Right lobe of liver (tissue), 4 donors: ENCODE data around the gene LGR4.

Experiments
- CTCF ChIP-seq, 4 donors: fragments of 200-600 bp in 3 of 4; fragments of 450-650 bp in 1 of 4; IDR thresholded peaks; one replicate each; pipeline versions ENCODE4 v1.5.1 to v1.8.0; 2016 to 2022; ENCODE audit warnings: antibody characterized with exemption in 4 of 4, mild to moderate bottlenecking in 2 of 4
- POLR2A ChIP-seq: fragments of 450-650 bp; IDR thresholded peaks from one replicate; pipeline ENCODE4 v1.6.1; 2017; ENCODE audit warnings: antibody characterized with exemption, mild to moderate bottlenecking
- donor health status: DM: no; HTN: no; CAD: no.
- donor health status: DM: no; HTN: no; CAD: no.
- donor health status: DM: no; HTN: yes; CAD: no.

GRCh38 chr11:27427183-27427980 is 45.2 kb downstream of the LGR4 start:
- no peak for TF ChIP-seq POLR2A
- TF ChIP-seq CTCF (IDR thresholded peaks at IDR 0.05): no peak
